ENCODE measurements around the gene MYO7B. TPM values are rescaled to one million over a fixed set of nuclear protein-coding genes. Genes with fewer than 3 reads are reported as not detected.

Gene MYO7B
- total RNA-seq, 4 donors from 2014 or later, result 0.21 to 0.48 (median 0.28) TPM

GRCh38 chr2:127654084-127654837, 118.8 kb downstream of the MYO7B start:
- peaks cover 0 to 30% of the 10 kb centered on the region in 2 donors for H3K4me1 ChIP-seq
- no peak for DNase-seq

GRCh38 chr2:127654838-127655175, 119.3 kb downstream of the MYO7B start:
- intact Hi-C loops (cut with DNase I; ENCODE audit: low total_unique reads), result no loop called here
- TF ChIP-seq CTCF (IDR thresholded peaks at IDR 0.05) (no peak), POLR2A (IDR thresholded peaks at IDR 0.05) (no peak)
- no peak for DNase-seq
- peaks cover 0 to 28% of the 10 kb centered on the region in 2 donors for H3K4me1 ChIP-seq
- no peak overlapping the region for H3K4me3 ChIP-seq
- peak overlapping the region; percentile 44 to 45 for H3K27ac ChIP-seq
- H3K27me3 ChIP-seq, result no peaks in the 10 kb centered on the region
- no peaks in the 10 kb centered on the region for H3K9me3 ChIP-seq
- H3K36me3 ChIP-seq, result no peaks in the 10 kb centered on the region

More at GRCh38 chr2:127654084-127654837, 118.8 kb downstream of the MYO7B start:
- Histone ChIP-seq H3K36me3 (no peaks in the 10 kb centered on the region), H3K4me3 (no peak overlapping the region), H3K27me3 (no peaks in the 10 kb centered on the region), H3K27ac (peak overlapping the region; percentile 20 to 45), H3K9me3 (no peaks in the 10 kb centered on the region)
- intact Hi-C loops (cut with DNase I; ENCODE audit: low total_unique reads), result no loop called here
- TF ChIP-seq CTCF (IDR thresholded peaks at IDR 0.05) (no peak), POLR2A (IDR thresholded peaks at IDR 0.05) (no peak)

- Histone ChIP-seq H3K4me1 (peaks cover 0 to 28% of the 10 kb centered on the region in 2 donors), H3K36me3 (no peaks in the 10 kb centered on the region), H3K27ac (peak overlapping the region; percentile 44 to 45)
Measured at GRCh38 chr2:127655209-127656073, 120.0 kb downstream of the MYO7B start.

GRCh38 chr2:127656569-127657231, 121.2 kb downstream of the MYO7B start:
- H3K36me3 ChIP-seq, result no peaks in the 10 kb centered on the region
- TF ChIP-seq CTCF (IDR thresholded peaks at IDR 0.05), result no peak
- TF ChIP-seq POLR2A (IDR thresholded peaks at IDR 0.05), result no peak
- H3K27ac ChIP-seq, result peak overlapping the region; percentile 44 to 55
- no peak for DNase-seq
- peaks cover 0 to 38% of the 10 kb centered on the region in 2 donors for H3K4me1 ChIP-seq
- no peak overlapping the region for H3K4me3 ChIP-seq
- H3K9me3 ChIP-seq, result no peaks in the 10 kb centered on the region
- H3K27me3 ChIP-seq, result no peaks in the 10 kb centered on the region
- intact Hi-C loops (cut with DNase I; ENCODE audit: low total_unique reads), result no loop called here

More at GRCh38 chr2:127655209-127656073, 120.0 kb downstream of the MYO7B start:
- Histone ChIP-seq H3K4me3 (no peak overlapping the region), H3K27me3 (no peaks in the 10 kb centered on the region), H3K9me3 (no peaks in the 10 kb centered on the region)
- no peak for TF ChIP-seq POLR2A (IDR thresholded peaks at IDR 0.05)
- no peak for TF ChIP-seq CTCF (IDR thresholded peaks at IDR 0.05)
- intact Hi-C loops (cut with DNase I; ENCODE audit: low total_unique reads), result no loop called here
- DNase-seq, result no peak

Data from uterus (tissue), 4 donors.